SK-N-SH treated with all-trans-retinoic acid at 6 μM for 48 hours (cell line): ENCODE measurements around the gene APLP1.

Experiments
- ATAC-seq: fragments of 200-7000 bp; cut with Tn5 transposase; 3 replicates; pipeline ENCODE4 v1.9.1; 2020; ENCODE audit warnings: mild to moderate bottlenecking, moderate library complexity
- ARNTL ChIP-seq: fragments of 450-650 bp; formaldehyde crosslinking; IDR thresholded peaks from 2 replicates; pipeline ENCODE4 v1.5.0; 2020; ENCODE audit warnings: low read depth, mild to moderate bottlenecking, moderate library complexity, borderline replicate concordance
- BACH2 ChIP-seq: fragments of 250-450 bp; sonication (Bioruptor Pico); IDR thresholded peaks from 2 replicates; pipeline ENCODE4 v1.9.0; 2021; ENCODE audit warnings: mild to moderate bottlenecking, borderline replicate concordance
- CREB5 ChIP-seq: fragments of 250-450 bp; sonication (Bioruptor Pico); IDR thresholded peaks from 2 replicates; pipeline ENCODE4 v1.5.1; 2020; ENCODE audit warnings: low read depth, mild to moderate bottlenecking, moderate library complexity
- CSDC2 ChIP-seq: fragments of 250-450 bp; sonication (Bioruptor Pico); IDR thresholded peaks from 2 replicates; pipeline ENCODE4 v1.5.0; 2020; ENCODE audit warnings: mild to moderate bottlenecking, moderate library complexity
- CSRNP3 ChIP-seq: fragments of 250-450 bp; sonication (Bioruptor Pico); IDR thresholded peaks from 2 replicates; pipeline ENCODE4 v1.5.1; 2021; ENCODE audit warnings: mild to moderate bottlenecking, moderate library complexity
- ESRRG ChIP-seq: fragments of 250-450 bp; sonication (Bioruptor Pico); IDR thresholded peaks from 2 replicates; pipeline ENCODE4 v1.6.1; 2021; ENCODE audit warnings: mild to moderate bottlenecking
- GLIS3 ChIP-seq: fragments of 250-450 bp; sonication (Bioruptor Pico); IDR thresholded peaks from 2 replicates; pipeline ENCODE4 v1.5.0; 2020; ENCODE audit warnings: mild to moderate bottlenecking, moderate library complexity
- ISL1 ChIP-seq: fragments of 250-450 bp; sonication (Bioruptor Pico); IDR thresholded peaks from 2 replicates; pipeline ENCODE4 v2.1.2; 2022; ENCODE audit warnings: mild to moderate bottlenecking, moderate library complexity
- OSR1 ChIP-seq: fragments of 250-450 bp; sonication (Bioruptor Pico); IDR thresholded peaks from 2 replicates; pipeline ENCODE4 v1.8.0; 2022; ENCODE audit warnings: moderate library complexity, mild to moderate bottlenecking, inconsistent platforms
- POU6F1 ChIP-seq: fragments of 250-450 bp; sonication (Bioruptor Pico); IDR thresholded peaks from 2 replicates; pipeline ENCODE4 v1.8.0; 2021; ENCODE audit warnings: low read depth, mild to moderate bottlenecking, moderate library complexity, borderline replicate concordance
- PPARA ChIP-seq: fragments of 250-450 bp; sonication (Bioruptor Pico); IDR thresholded peaks from 2 replicates; pipeline ENCODE4 v1.5.0; 2020; ENCODE audit warnings: mild to moderate bottlenecking, borderline replicate concordance
- RARB ChIP-seq: fragments of 250-450 bp; sonication (Bioruptor Pico); IDR thresholded peaks from 2 replicates; pipeline ENCODE4 v1.8.0; 2021; ENCODE audit warnings: mild to moderate bottlenecking, moderate library complexity
- SNAI2 ChIP-seq: fragments of 250-450 bp; sonication (Bioruptor Pico); IDR thresholded peaks from 2 replicates; pipeline ENCODE4 v1.5.0; 2020; ENCODE audit warnings: mild to moderate bottlenecking, moderate library complexity
- TCF4 ChIP-seq: fragments of 250-450 bp; sonication (Bioruptor Pico); IDR thresholded peaks from 2 replicates; pipeline ENCODE4 v1.8.0; 2021; ENCODE audit warnings: mild to moderate bottlenecking, moderate library complexity, borderline replicate concordance
- TOX ChIP-seq: fragments of 250-450 bp; sonication (Bioruptor Pico); IDR thresholded peaks from 2 replicates; pipeline ENCODE4 v1.8.0; 2021; ENCODE audit warnings: mild to moderate bottlenecking, moderate library complexity, borderline replicate concordance
- ZC3H10 ChIP-seq: fragments of 250-450 bp; sonication (Bioruptor Pico); IDR thresholded peaks from 2 replicates; pipeline ENCODE4 v1.5.1; 2021; ENCODE audit warnings: mild to moderate bottlenecking, moderate library complexity
- ZFP3 ChIP-seq: fragments of 250-450 bp; sonication (Bioruptor Pico); IDR thresholded peaks from 2 replicates; pipeline ENCODE4 v1.5.0; 2020; ENCODE audit warnings: mild to moderate bottlenecking, moderate library complexity
- ZFP30 ChIP-seq: fragments of 450-650 bp; formaldehyde crosslinking; IDR thresholded peaks from 2 replicates; pipeline ENCODE4 v1.5.0; 2022; ENCODE audit warnings: mild to moderate bottlenecking, moderate library complexity
- ZNF565 ChIP-seq: fragments of 450-650 bp; formaldehyde crosslinking; conservative IDR thresholded peaks from 2 replicates; pipeline ENCODE4 v1.5.0; 2020; ENCODE audit warnings: low read depth, mild to moderate bottlenecking, moderate library complexity
- ZNF70 ChIP-seq: fragments of 450-650 bp; formaldehyde crosslinking; IDR thresholded peaks from 2 replicates; pipeline ENCODE4 v1.5.0; 2020; ENCODE audit warnings: mild to moderate bottlenecking, moderate library complexity
- ZNF8 ChIP-seq: fragments of 450-650 bp; formaldehyde crosslinking; IDR thresholded peaks from 2 replicates; pipeline ENCODE4 v1.5.0; 2020; ENCODE audit warnings: mild to moderate bottlenecking, moderate library complexity
- TF ChIP-seq, protein P1 (sequence below): fragments of 250-450 bp; sonication (Bioruptor Pico); IDR thresholded peaks from 2 replicates; pipeline ENCODE4 v1.5.0; 2020; ENCODE audit warnings: mild to moderate bottlenecking, moderate library complexity
- TF ChIP-seq, protein P2 (sequence below): fragments of 250-450 bp; sonication (Bioruptor Pico); IDR thresholded peaks from 2 replicates; pipeline ENCODE4 v1.8.0; 2020; ENCODE audit warnings: mild to moderate bottlenecking, moderate library complexity, borderline replicate concordance

APLP1 gene

DNA sequence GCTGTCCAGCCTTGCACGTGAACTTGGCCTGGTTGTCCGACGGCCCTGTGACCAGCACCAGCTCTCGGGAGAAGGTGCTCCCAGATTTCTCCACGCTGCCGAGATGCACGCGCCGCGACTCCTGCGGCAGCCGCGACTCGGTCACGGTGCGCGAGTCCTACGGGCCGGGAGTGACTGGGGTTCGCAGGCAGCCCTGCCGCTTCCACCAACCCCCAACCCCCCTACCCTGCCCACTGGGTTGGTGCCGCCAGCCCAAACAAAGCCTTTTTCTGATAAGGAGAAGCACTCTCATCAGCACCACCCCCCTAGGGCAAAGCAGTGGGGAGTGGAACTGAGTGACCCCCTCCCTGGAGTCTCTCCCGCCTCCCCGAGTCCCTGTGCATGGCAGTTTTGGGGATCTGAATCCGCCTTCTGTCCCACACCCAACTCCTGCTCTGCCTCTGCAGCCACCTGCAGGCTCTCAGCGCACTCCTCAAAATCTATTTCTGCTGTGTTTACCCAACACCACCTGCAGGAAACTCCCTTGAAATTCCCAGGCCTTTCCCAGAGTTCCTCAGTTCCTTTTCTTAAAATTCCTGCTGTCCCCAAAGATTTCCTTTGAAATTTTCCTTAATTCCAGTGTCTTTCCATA lies 22.2 kb upstream of the APLP1 start:
- no peak for ATAC-seq
- TF ChIP-seq ZC3H10: no peak
- no peak for TF ChIP-seq OSR1
- no peak for TF ChIP-seq GLIS3 (CRISPR knock-in tag)
- TF ChIP-seq PPARA (CRISPR knock-in tag): no peak
- no peak for TF ChIP-seq ARNTL
- TF ChIP-seq ZFP30 (CRISPR knock-in tag): no peak
- no peak for TF ChIP-seq ZNF565 (CRISPR knock-in tag)
- TF ChIP-seq ISL1 (CRISPR knock-in tag): no peak
- TF ChIP-seq ZNF70: no peak
- TF ChIP-seq ZNF8: no peak
- no peak for TF ChIP-seq CSDC2 (CRISPR knock-in tag)
- no peak for TF ChIP-seq RARB (CRISPR knock-in tag)
- TF ChIP-seq, protein P1, sequence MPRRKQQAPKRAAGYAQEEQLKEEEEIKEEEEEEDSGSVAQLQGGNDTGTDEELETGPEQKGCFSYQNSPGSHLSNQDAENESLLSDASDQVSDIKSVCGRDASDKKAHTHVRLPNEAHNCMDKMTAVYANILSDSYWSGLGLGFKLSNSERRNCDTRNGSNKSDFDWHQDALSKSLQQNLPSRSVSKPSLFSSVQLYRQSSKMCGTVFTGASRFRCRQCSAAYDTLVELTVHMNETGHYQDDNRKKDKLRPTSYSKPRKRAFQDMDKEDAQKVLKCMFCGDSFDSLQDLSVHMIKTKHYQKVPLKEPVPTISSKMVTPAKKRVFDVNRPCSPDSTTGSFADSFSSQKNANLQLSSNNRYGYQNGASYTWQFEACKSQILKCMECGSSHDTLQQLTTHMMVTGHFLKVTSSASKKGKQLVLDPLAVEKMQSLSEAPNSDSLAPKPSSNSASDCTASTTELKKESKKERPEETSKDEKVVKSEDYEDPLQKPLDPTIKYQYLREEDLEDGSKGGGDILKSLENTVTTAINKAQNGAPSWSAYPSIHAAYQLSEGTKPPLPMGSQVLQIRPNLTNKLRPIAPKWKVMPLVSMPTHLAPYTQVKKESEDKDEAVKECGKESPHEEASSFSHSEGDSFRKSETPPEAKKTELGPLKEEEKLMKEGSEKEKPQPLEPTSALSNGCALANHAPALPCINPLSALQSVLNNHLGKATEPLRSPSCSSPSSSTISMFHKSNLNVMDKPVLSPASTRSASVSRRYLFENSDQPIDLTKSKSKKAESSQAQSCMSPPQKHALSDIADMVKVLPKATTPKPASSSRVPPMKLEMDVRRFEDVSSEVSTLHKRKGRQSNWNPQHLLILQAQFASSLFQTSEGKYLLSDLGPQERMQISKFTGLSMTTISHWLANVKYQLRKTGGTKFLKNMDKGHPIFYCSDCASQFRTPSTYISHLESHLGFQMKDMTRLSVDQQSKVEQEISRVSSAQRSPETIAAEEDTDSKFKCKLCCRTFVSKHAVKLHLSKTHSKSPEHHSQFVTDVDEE (CRISPR knock-in tag): no peak
- TF ChIP-seq, protein P2, sequence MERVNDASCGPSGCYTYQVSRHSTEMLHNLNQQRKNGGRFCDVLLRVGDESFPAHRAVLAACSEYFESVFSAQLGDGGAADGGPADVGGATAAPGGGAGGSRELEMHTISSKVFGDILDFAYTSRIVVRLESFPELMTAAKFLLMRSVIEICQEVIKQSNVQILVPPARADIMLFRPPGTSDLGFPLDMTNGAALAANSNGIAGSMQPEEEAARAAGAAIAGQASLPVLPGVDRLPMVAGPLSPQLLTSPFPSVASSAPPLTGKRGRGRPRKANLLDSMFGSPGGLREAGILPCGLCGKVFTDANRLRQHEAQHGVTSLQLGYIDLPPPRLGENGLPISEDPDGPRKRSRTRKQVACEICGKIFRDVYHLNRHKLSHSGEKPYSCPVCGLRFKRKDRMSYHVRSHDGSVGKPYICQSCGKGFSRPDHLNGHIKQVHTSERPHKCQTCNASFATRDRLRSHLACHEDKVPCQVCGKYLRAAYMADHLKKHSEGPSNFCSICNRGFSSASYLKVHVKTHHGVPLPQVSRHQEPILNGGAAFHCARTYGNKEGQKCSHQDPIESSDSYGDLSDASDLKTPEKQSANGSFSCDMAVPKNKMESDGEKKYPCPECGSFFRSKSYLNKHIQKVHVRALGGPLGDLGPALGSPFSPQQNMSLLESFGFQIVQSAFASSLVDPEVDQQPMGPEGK: no peak
- TF ChIP-seq POU6F1: no peak
- TF ChIP-seq SNAI2 (CRISPR knock-in tag): no peak
- TF ChIP-seq TOX: no peak
- TF ChIP-seq TCF4 (CRISPR knock-in tag): no peak
- TF ChIP-seq CREB5: no peak

DNA sequence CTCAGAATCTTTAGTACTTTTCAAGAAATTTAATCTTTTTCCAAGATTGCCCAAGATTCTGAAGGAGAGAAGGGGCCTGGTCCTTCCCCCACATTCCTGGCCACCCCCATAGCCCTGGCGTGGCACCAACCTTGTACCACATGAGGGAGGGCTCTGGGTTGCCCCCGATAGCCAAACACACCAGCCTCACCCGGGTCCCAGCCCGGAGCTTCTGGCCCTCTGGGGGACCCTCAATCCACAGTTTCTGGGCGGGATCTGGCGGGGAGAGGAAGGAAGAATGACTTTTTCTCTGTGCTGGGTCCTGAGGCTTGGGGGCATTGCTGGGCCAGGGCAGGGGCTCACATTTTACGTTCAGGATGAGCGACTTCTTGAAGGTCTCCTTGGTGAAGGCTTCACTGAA lies 20.5 kb upstream of the APLP1 start:
- ATAC-seq: no peak
- no peak for TF ChIP-seq TOX
- TF ChIP-seq ZFP3 (CRISPR knock-in tag): no peak
- TF ChIP-seq ZNF565 (CRISPR knock-in tag): no peak
- no peak for TF ChIP-seq ZC3H10
- TF ChIP-seq TCF4 (CRISPR knock-in tag): no peak
- no peak for TF ChIP-seq ESRRG (CRISPR knock-in tag)
- TF ChIP-seq RARB (CRISPR knock-in tag): no peak
- no peak for TF ChIP-seq CSDC2 (CRISPR knock-in tag)
- TF ChIP-seq ZNF8: no peak
- no peak for TF ChIP-seq CREB5
- no peak for TF ChIP-seq ZFP30 (CRISPR knock-in tag)

DNA sequence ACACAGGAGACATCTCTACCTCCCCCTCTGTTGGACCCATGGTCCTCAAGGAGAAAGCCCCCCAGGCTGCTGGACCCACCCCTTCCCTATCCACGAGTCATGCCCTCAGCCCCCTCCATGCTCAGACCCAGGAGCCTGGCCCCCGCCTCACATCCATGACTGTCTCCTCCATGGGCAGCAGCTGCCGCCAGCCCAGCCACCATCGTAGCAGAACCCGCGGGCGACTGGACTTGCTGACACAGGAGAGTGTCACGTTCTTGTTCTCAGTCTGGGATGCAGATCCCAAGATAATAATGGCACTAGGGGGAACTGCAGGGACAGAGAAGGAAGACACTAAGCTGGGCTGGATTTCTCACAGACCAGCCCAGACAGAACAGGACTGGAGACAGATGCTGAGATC lies 19.9 kb upstream of the APLP1 start:
- ATAC-seq: no peak
- no peak for TF ChIP-seq TCF4 (CRISPR knock-in tag)
- TF ChIP-seq PPARA (CRISPR knock-in tag): no peak
- TF ChIP-seq ZFP30 (CRISPR knock-in tag): no peak
- TF ChIP-seq CSDC2 (CRISPR knock-in tag): no peak
- TF ChIP-seq POU6F1: no peak
- no peak for TF ChIP-seq ZC3H10
- TF ChIP-seq ISL1 (CRISPR knock-in tag): no peak
- TF ChIP-seq BACH2 (CRISPR knock-in tag): no peak
- TF ChIP-seq ZNF565 (CRISPR knock-in tag): no peak
- TF ChIP-seq, protein P2: no peak
- no peak for TF ChIP-seq RARB (CRISPR knock-in tag)
- no peak for TF ChIP-seq ZNF8
- no peak for TF ChIP-seq CSRNP3 (CRISPR knock-in tag)
